Posterior vena cava (tissue), 2 donors: ENCODE results near the gene TIE1. TPM values are rescaled to one million over a fixed set of nuclear protein-coding genes. Genes with fewer than 3 reads are reported as not detected.

ENCODE experiments used
- DNase-seq: peaks from one replicate; pipeline ENCODE4 v3.0.0-alpha.2; 2020; ENCODE audit warnings: low spot score
- intact Hi-C, 2 donors: fragments of 100-400 bp; cut with DNase I; formaldehyde crosslinking; loops; one replicate each; pipeline versions ENCODE4 v1.14.1 to v1.14.2; 2022 to 2023
- long read RNA-seq, 2 donors: library from polyadenylated mRNA; unstranded; transcript quantifications; one replicate each; pipeline ENCODE4 v2.0.0, GENCODE V29; 2020 to 2021
- total RNA-seq, 2 donors: library from RNA; stranded (reverse); fragmentation: NEBNext Ultra II Directional; extraction: Animal tissue kit (Norgen Biotek cat#: 25700); gene quantifications; one replicate each; pipeline ENCODE4 v1.2.1, GENCODE V29; 2021
- donor health status: DM: yes; HTN: yes; CAD: no.
- donor health status: DM: yes; HTN: yes; CAD: no.

The TIE1 gene
- total RNA-seq, result 10 to 100 TPM; 32.5 to 46.6 TPM
- long read RNA-seq, donor 1, transcript TIE1-201 (23 exons, 3,882 nt), result major isoform, 5 of 13 reads
- long read RNA-seq, donor 1, partial matches to known transcripts, result 4 of 13 reads
- long read RNA-seq, donor 1, other reads (novel, unspliced or antisense), result 4 of 13 reads
- long read RNA-seq, donor 2, transcript TIE1-201 (23 exons, 3,882 nt), result major isoform, 11 of 63 reads
- long read RNA-seq, donor 2, partial matches to known transcripts, result 40 of 63 reads
- long read RNA-seq, donor 2, other reads (novel, unspliced or antisense), result 12 of 63 reads

- no peak for DNase-seq
- intact Hi-C loops, result loop anchor here in 1 of 2 donors (10.0 kb wide), 1 partner anchor 1234 kb away; no protein-coding TSS in a partner anchor
Measured at GRCh38 chr1:43300378-43301094, at the start of gene TIE1. Gene TIE1, plus strand, starts transcription at chr1:43300982. Its CDS starts 90 bp downstream, at chr1:43301072.

- intact Hi-C loops, result loop anchor here in 1 of 2 donors (1.0 kb wide), 1 partner anchor 23 kb away; no protein-coding TSS in a partner anchor
- peak; percentile 23 for DNase-seq
Measured at GRCh38 chr1:43251024-43251423, 49.8 kb upstream of the TIE1 start.

- no peak for DNase-seq
- intact Hi-C loops, result no loop called here
Measured at GRCh38 chr1:43252225-43252624, 48.6 kb upstream of the TIE1 start.

- peak; percentile 32 for DNase-seq
- intact Hi-C loops, result no loop called here
Measured at GRCh38 chr1:43253173-43253572, 47.6 kb upstream of the TIE1 start.

GRCh38 chr1:43253876-43254275 lies 46.9 kb upstream of the TIE1 start:
- peak; percentile 31 for DNase-seq
- intact Hi-C loops, result no loop called here

GRCh38 chr1:43255438-43256210 lies 45.2 kb upstream of the TIE1 start:
- peak; percentile 46 for DNase-seq

GRCh38 chr1:43256675-43257570 lies 43.9 kb upstream of the TIE1 start:
- intact Hi-C loops, result no loop called here
- peak; percentile 42 for DNase-seq

More at GRCh38 chr1:43255438-43256210, 45.2 kb upstream of the TIE1 start:
- intact Hi-C loops, result no loop called here

GRCh38 chr1:43258370-43258769 lies 42.4 kb upstream of the TIE1 start:
- intact Hi-C loops, result no loop called here
- DNase-seq, result peak; percentile 29

- intact Hi-C loops, result no loop called here
- DNase-seq, result no peak
Measured at GRCh38 chr1:43265431-43265830, 35.4 kb upstream of the TIE1 start.

- no peak for DNase-seq
- intact Hi-C loops, result no loop called here
Measured at GRCh38 chr1:43266881-43267280, 33.9 kb upstream of the TIE1 start.

GRCh38 chr1:43267291-43267805 lies 33.4 kb upstream of the TIE1 start:
- intact Hi-C loops, result no loop called here
- peak; percentile 43 for DNase-seq

- intact Hi-C loops, result no loop called here
- peak; percentile 31 for DNase-seq
Measured at GRCh38 chr1:43267818-43268425, 32.9 kb upstream of the TIE1 start.

- peak; percentile 36 for DNase-seq
- intact Hi-C loops, result no loop called here
Measured at GRCh38 chr1:43269627-43270375, 31.0 kb upstream of the TIE1 start, which contains the start of gene TMEM125. Gene TMEM125, plus strand, starts transcription at chr1:43269983. Its CDS starts 2,740 bp downstream, at chr1:43272723.

- intact Hi-C loops, result no loop called here
- peak; percentile 73 for DNase-seq
Measured at GRCh38 chr1:43270421-43271095, 30.2 kb upstream of the TIE1 start.

- intact Hi-C loops, result no loop called here
- DNase-seq, result peak; percentile 32
Measured at GRCh38 chr1:43271186-43272118, 29.3 kb upstream of the TIE1 start.

- intact Hi-C loops, result no loop called here
- peak; percentile 57 for DNase-seq
Measured at GRCh38 chr1:43272161-43272560, 28.6 kb upstream of the TIE1 start.
